Measurements from ENCODE around the gene HCLS1. TPM values are rescaled to one million over a fixed set of nuclear protein-coding genes. Genes with fewer than 3 reads are reported as not detected.

Gene HCLS1
- total RNA-seq, 1 experiment from 2014 or later = 1.2 TPM

GRCh38 chr3:121710347-121710746 lies 49.6 kb upstream of the HCLS1 start:
- Histone ChIP-seq H3K27me3 (ENCODE audit: insufficient read depth, low read length) (no peaks in the 10 kb centered on the region), H2BK20ac (ENCODE audit: low read depth, low read length, poor library complexity, severe bottlenecking) (no peak overlapping the region), H3K9me3 (ENCODE audit: control insufficient read depth, low read depth, low read length) (no peaks in the 10 kb centered on the region), H3K4ac (ENCODE audit: low read depth, low read length) (no peak overlapping the region), H2BK15ac (ENCODE audit: low read depth, low read length) (no peak overlapping the region), H4K20me1 (ENCODE audit: control insufficient read depth, insufficient read depth, insufficient read length) (no peaks in the 10 kb centered on the region), H3T11ph (ENCODE audit: low read length) (no peak overlapping the region), H3K79me1 (ENCODE audit: insufficient read depth, low read depth, low read length, poor library complexity, severe bottlenecking) (no peaks in the 10 kb centered on the region), H4K8ac (replicated peaks; ENCODE audit: insufficient read length, low read depth, low read length) (no peak overlapping the region), H3K56ac (ENCODE audit: insufficient read length, low read depth, low read length) (no peak overlapping the region), H3K23ac (ENCODE audit: insufficient read length, low read depth, low read length) (no peak overlapping the region), H3K4me2 (ENCODE audit: insufficient read depth, insufficient read length, low read length) (no peak overlapping the region), H2BK12ac (ENCODE audit: insufficient read length, low read depth, low read length) (no peak overlapping the region), H2BK5ac (ENCODE audit: insufficient read length, low read length) (no peak overlapping the region), H3K27ac (ENCODE audit: insufficient read length, low read depth, low read length) (no peak overlapping the region), H2AK5ac (ENCODE audit: insufficient read length, low read length) (no peak overlapping the region), H3K23me2 (ENCODE audit: insufficient read length, low read depth, low read length, poor library complexity, severe bottlenecking) (no peaks in the 10 kb centered on the region), H3K14ac (ENCODE audit: insufficient read depth, low read length) (no peak overlapping the region), H4K5ac (ENCODE audit: insufficient read length, low read depth, low read length) (no peak overlapping the region), H2AFZ (ENCODE audit: low read length) (no peak overlapping the region), H4K91ac (ENCODE audit: insufficient read length, low read depth, low read length) (no peak overlapping the region), H3K4me1 (ENCODE audit: insufficient read depth, low read length) (no peaks in the 10 kb centered on the region), H3K18ac (ENCODE audit: insufficient read length, low read depth, low read length) (no peak overlapping the region), H3K9ac (ENCODE audit: extremely low read depth, insufficient read length, low read length) (no peak overlapping the region), H2BK120ac (ENCODE audit: low read depth, low read length, poor library complexity, severe bottlenecking) (no peak overlapping the region), H3K79me2 (ENCODE audit: insufficient read depth, low read length) (no peaks in the 10 kb centered on the region)
- Mint-ChIP-seq H3K4me1 (peaks cover 0 to 5% of the 10 kb centered on the region in 2 experiments; a peak in 1 of 4 replicates), H3K27ac (no peak overlapping the region), H3K36me3 (ENCODE audit: insufficient read depth in 1 of 3, low read depth in 3 of 3) (peaks cover 13 to 49% (median 44%) of the 10 kb centered on the region in 3 experiments; a peak in 6 of 7 replicates), H3K9me3 (no peaks in the 10 kb centered on the region), H3K4me3 (no peak overlapping the region), H3K27me3 (ENCODE audit: low read depth) (no peaks in the 10 kb centered on the region)
- no peak for DNase-seq
- TF ChIP-seq CTCF (conservative IDR thresholded peaks at IDR 0.05) = no peak
- no CpG with 5 or more reads among the region's 1 CpG for WGBS (ENCODE audit: extremely low coverage, insufficient read length, low lambda C conversion rate)

Data from H9 (cell line).